ENCODE results near the gene MGAT4A.

DNA sequence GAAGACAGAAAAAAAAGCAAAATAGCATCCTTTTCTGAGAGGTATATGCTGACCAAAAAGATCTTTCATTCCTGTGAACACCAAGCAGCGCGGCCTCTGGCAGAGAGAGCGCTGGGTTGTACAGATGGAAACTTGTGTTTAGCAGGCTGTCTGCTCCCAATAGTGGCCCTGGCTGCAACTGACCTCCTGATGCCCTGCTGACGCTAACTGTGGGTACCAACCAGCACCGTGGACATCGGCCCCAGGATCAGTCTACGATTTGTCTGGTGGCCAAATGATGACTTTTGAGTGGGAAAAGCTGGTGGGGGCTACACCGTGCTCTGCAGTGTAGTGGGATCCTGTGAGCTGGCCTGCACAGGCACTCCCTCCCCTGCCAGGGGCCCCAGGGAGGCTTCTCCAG, 138.4 kb downstream of the MGAT4A start:
- TF ChIP-seq, protein P1, sequence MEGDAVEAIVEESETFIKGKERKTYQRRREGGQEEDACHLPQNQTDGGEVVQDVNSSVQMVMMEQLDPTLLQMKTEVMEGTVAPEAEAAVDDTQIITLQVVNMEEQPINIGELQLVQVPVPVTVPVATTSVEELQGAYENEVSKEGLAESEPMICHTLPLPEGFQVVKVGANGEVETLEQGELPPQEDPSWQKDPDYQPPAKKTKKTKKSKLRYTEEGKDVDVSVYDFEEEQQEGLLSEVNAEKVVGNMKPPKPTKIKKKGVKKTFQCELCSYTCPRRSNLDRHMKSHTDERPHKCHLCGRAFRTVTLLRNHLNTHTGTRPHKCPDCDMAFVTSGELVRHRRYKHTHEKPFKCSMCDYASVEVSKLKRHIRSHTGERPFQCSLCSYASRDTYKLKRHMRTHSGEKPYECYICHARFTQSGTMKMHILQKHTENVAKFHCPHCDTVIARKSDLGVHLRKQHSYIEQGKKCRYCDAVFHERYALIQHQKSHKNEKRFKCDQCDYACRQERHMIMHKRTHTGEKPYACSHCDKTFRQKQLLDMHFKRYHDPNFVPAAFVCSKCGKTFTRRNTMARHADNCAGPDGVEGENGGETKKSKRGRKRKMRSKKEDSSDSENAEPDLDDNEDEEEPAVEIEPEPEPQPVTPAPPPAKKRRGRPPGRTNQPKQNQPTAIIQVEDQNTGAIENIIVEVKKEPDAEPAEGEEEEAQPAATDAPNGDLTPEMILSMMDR (conservative IDR thresholded peaks at IDR 0.05; ENCODE audit: low read length), result no peak
- TF ChIP-seq EZH2phosphoT487 (IDR thresholded peaks at IDR 0.05; ENCODE audit: borderline replicate concordance, low read depth, low read length), result no peak

Data from OCI-LY7 (cell line).